ENCODE measurements around the gene PDCD4.

PDCD4 gene

GRCh38 chr10:110919971-110920881 lies 48.5 kb downstream of the PDCD4 start:
- DNase-seq (ENCODE audit: low spot score), result no peak

GRCh38 chr10:110923856-110924493 lies 52.2 kb downstream of the PDCD4 start:
- DNase-seq (ENCODE audit: low spot score), result no peak

GRCh38 chr10:110927461-110927860 lies 55.7 kb downstream of the PDCD4 start:
- DNase-seq (ENCODE audit: low spot score), result no peak

- DNase-seq (ENCODE audit: low spot score), result no peak
These were observed 60.1 kb downstream of the PDCD4 start for GRCh38 chr10:110931769-110932381.

GRCh38 chr10:110932505-110933180 lies 60.9 kb downstream of the PDCD4 start:
- DNase-seq (ENCODE audit: low spot score), result no peak

- DNase-seq (ENCODE audit: low spot score), result no peak
These were observed 65.0 kb downstream of the PDCD4 start for GRCh38 chr10:110936757-110937156.

GRCh38 chr10:110939419-110939818 lies 67.7 kb downstream of the PDCD4 start:
- DNase-seq (ENCODE audit: low spot score), result no peak

- DNase-seq (ENCODE audit: low spot score), result no peak
These were observed 73.2 kb downstream of the PDCD4 start for GRCh38 chr10:110944792-110945396.

- DNase-seq (ENCODE audit: low spot score), result no peak
These were observed 74.8 kb downstream of the PDCD4 start for GRCh38 chr10:110946496-110946895.

GRCh38 chr10:110947061-110947595 lies 75.4 kb downstream of the PDCD4 start:
- no peak for DNase-seq (ENCODE audit: low spot score)
